GM20431 (cell line): ENCODE measurements around the gene PARP3.

Experiments used
- in situ Hi-C: fragments of 300-500 bp; cut with MseI, MboI; formaldehyde crosslinking; loops from one replicate; pipeline ENCODE4 v1.15.0; 2020; ENCODE audit warnings: low sequenced_read_pairs; ENCODE audit not compliant: unreplicated experiment

PARP3 gene

DNA sequence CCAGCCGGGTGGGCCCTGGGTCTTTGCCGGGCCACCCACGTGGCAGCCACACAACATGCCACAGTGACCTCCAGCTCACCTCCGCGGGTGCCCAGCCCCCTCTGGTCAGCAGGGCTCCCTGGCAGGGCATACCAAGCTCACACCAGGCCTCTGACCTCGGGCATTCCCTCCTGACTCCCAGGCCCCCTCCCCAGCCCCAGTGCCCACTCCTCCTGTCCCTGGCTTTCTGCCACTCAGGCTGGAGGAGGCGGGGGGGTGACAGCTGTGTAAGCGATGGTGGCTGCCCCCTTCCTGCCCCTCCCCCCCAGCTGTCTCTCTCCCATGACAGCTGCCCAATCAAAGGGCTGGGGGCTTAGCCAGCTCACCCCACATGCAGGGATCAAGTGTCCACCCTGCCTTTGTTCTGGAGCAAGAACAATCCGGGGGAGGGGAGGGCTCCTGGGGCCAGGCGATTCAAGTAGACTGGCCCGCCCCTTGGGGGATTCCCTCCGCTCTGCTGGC is 21.8 kb downstream of the PARP3 start:
- in situ Hi-C loops, result no loop called here

DNA sequence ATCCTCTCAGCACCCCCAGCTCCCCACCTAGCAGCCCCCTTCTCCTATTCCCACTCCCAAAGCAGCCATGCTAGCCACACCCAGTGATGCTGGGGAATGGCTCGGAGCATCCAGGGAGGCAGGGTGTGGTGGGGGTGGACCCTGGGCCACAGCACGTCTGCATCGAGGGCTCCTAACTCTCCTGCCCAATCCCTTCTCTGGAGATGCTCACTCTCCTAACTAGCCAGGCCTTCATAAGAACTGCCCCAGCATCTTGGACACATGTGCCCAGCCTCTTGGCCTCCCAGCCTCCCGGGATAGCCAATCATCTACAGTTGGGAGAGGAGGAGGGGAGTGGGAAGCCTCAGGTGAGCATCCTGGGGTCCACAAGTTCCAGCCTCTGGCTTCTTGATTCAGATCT is 22.4 kb downstream of the PARP3 start:
- in situ Hi-C loops, result no loop called here

DNA sequence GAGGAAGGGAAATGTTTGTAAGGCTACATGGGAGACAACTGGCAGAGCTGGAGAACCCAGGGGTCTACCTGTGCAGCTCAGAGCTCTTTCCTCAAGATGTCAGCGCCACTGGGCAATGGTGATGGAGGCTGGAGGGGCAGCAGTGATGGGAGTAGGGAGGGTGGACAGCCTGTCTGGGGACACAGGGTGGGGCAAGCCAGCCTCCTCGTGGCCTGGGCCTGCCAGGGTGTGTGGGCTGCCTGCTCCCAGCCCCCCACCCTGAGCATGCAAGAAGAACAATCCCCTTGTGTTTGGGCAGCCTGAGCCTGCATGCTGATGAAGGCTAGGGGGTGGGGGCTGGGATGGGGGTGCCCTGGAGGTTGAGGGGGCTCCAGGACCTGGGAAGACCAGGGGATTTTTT is 23.9 kb downstream of the PARP3 start:
- in situ Hi-C loops, result no loop called here

DNA sequence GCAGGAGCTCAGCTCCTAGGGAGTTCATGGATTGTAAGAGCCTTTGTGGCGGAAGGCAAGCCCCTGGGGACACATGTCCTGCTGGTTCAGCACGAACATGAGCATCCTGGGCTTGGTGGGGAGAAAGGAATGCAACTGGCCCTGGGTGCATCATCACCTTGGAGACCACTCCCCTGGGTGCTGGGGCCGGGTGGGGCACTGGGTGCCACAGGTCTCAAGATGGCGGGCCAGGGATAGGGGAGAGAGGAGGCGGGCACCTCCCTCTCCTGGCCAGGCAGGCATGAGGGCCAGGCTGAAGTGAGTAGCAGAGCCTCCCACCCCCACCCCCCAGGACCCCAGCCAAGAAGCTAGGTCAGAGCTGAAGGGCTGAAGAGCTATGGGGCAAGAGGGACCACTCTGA is 24.3 kb downstream of the PARP3 start:
- in situ Hi-C loops, result no loop called here

DNA sequence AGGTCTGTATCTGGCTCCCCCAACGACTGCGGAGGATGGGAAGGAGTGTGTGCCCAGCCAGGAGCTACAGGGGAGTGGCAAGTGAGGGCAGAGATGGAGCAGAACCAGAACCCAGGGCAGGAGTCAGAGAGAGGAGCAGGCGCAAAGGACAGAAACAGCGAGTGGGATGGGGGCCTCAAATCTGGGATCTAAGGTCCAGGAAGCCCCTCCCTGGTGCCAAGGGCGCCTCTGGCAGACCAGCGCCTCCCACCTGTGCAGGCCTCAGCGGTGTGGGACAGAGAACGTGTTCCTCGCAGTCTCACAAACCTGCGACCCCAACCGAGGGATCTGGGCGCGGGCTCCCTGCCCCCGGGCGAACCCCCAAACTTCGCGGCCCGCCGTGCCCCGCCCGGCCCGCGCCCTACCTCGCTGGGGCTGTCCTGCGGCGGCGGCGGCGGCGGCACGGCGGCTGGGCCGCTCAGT is 24.8 kb downstream of the PARP3 start:
- in situ Hi-C loops, result no loop called here

DNA sequence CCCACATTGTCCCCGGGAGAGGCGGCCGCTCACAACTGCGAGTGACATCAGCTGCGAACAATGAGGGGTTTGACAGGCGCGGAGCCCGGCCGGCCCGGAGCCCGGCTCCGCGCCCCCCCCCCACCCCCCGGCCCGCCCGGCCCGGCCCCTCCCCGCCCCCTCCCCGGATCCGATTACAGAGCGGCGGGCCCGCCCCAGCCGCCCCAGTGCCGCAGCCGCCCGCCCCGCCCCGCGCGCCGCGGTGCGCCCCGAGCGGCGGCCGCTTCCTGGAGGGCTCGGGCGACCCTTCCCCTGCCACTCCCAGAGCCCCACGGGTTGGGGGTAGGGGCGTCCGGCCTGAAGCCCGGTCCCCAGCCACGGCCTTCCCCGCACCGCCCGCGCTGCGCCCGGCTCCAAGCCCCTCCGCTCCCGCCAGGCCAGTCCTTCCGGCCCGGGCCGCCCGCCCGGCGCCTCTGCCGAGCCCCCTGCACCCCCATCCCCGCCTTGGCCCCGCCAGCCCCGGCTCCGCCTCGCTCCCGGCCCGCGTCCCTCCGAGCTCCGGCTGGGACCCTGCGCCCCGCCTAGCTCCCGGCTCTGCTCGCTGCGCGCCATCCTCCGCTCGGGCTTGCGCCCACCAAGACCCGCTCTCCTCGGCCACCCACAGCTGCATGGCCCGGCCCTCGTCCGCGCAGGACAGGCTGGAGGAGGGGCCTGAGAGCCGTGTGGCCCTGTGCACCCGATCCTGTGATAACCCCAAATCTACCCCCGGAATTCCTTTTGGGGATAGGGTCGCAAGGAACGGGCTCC is 25.4 kb downstream of the PARP3 start, which contains the start of gene PCBP4:
Gene PCBP4 (minus strand): TSS at position 71 of the 786 bp plus-strand sequence. CDS start 6,214 bp downstream, outside the sequence.
- in situ Hi-C loops, result no loop called here

DNA sequence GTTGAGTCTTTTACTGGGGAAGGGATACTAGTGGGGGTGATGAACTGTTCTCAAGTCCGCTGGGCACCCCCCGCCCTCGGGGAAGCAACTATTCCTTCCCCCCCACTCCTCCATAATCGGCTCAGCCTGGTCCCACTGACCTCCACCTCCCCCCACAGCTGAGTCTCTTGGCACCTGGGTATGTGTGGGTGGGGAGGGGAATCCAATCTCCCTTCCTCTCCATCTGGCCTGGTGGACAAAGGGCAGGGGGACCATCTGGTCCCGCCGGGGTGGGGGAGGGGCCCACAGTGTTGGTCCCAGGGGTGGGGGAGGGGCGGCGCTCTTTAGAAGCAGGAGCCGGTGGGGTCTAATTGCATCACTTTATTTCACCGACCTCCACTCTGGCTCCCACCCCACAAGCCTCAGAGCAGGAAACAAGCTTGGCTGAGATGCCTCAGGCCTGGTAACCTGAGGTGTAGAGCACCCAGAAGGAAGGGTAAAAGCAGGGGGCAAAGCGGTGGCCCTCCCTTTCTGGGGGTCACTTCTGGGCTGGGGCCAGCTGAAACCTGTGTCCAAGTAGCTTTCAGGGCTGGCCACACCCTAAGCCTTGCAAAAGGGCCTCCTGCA is 26.1 kb downstream of the PARP3 start:
- in situ Hi-C loops, result no loop called here

DNA sequence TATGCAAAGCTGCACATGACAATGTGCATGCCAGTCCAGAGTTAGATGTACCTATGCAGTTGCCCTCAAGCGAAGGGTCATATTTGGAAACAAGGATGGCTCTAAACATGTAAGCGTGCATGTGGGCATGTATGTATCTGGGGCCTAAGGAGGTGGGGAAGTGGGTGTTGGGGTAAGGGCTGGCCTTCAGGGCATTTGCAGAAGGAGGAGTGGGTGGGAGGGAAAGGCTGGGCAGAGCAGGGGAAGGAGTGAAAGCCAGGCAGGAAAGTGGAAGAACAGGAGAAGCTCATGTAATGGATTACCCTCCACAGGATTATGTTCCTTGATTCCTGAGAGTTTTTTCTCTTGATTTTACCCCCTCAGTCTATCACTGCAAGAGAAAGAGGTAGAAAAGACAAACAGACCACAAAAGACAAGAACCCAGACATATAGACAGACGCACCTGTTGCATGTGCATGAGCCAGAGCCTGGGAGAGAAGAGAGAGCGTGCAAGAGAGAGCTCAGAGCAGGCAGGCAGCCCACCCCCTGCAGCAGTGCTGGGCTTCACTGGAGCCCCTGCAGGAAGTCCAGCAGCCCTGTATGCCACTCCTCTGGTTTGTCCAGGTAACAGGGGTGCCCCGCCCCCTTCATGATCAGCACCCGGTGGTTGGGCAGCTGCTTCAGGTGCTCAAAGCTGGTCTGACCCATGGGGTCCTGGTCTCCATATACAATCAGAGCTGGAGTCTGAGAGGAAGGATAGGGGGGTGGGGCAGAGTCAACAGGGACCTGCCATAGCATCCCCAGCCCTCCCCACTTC is 26.9 kb downstream of the PARP3 start:
- in situ Hi-C loops, result no loop called here

DNA sequence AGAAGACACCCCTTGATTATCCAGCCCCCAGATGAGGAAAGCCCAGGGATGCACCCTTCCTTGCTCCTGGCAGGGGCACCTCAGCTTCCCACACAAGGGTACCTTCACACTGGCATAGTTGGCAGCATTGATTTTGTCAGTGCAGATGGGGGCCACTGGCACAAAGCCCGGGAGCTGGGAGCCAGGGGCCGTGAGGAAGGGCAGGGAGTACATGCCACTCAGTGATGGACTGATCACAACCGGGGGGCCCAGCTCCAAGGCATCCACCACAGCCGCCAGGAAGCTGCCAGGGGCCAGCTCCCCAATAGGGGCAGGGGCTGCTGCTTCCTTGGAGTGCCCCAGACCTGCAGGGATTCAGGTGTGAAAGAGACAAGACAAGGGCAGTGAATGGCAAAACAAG is 27.7 kb downstream of the PARP3 start:
- in situ Hi-C loops, result no loop called here

DNA sequence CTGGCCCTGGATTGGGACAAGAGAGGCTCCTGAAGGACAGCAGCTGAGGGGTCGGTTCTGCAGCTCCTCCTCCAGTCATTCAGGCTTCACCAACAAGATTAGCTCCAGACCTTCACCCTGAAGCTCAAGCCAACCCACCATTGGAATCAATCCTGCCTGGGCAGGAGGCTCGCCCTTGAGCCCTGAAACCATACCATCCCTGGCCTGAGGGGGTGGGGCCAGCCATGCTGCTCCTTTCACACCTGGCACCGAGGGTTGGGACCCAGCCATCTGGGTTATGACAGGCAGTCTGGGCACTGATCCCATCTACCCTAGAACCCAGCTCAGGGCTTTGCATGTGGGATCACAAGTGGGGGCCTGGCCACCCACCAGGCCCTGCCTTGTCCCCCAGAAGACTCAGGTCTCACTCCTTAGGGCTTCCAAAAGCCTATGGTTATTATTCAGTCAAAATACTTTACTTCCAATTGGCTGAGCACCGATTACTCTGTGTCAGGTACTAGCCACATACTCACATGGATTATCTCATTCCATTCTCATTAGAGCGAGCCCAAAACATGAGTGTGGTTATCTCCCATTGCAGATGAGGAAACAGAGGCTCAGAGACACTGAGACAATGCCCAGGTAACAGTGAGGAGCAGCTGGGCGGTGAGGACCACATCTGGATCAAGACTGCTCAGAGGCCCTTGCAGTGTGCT is 28.6 kb downstream of the PARP3 start:
- in situ Hi-C loops, result no loop called here

DNA sequence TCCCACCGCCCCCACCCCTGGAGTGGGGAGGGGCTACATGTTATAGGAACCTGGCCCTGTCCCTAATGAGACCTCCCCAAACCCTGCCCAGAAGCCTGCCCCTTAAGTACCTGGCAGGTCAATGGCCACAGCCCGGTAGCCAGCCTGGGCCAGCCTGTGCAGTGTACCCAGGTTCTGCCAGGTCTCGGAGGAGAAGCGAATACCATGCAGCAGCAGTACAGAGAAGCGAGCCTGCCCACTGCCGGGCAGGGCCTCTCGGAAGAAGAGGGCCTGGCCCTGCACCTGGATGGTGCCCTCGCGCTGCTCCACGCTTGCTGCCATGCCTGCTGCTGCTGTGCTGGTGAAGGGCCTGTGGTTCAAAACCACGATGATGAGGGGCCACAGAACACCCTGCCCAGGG is 29.2 kb downstream of the PARP3 start:
- in situ Hi-C loops, result no loop called here

DNA sequence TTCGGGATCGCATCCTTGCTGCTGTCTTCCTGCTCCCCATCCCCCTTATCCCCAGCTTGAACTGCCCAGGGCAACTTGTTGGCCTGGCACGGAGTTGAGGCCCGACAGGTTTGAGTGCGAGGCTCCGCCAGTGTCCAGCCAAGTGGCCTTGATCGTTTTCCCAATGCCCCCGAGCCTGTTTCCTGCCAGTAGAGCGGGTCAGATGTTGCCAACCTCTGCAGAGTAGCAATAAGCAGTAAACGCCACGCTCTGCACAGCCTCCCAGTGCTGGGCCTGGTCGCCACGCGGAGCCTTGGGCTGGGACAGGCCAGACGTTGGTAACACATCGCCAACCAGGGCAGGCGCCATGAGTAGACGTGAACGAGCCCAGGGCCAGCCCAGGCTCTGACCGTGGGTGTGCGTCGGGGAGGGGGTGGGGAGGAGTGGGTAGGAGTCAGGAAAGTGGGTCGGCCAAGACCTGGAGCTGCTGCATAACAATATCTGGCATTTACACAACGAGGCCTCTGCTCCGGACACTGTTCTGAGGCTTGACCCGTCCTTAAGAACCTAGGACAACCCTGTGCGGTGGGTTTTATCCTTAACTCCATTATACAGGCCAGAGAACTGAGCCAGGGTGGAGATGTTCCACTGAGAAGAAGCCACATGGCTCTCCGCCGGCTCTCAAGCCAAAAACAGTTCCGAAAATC is 32.3 kb downstream of the PARP3 start:
- in situ Hi-C loops, result no loop called here

DNA sequence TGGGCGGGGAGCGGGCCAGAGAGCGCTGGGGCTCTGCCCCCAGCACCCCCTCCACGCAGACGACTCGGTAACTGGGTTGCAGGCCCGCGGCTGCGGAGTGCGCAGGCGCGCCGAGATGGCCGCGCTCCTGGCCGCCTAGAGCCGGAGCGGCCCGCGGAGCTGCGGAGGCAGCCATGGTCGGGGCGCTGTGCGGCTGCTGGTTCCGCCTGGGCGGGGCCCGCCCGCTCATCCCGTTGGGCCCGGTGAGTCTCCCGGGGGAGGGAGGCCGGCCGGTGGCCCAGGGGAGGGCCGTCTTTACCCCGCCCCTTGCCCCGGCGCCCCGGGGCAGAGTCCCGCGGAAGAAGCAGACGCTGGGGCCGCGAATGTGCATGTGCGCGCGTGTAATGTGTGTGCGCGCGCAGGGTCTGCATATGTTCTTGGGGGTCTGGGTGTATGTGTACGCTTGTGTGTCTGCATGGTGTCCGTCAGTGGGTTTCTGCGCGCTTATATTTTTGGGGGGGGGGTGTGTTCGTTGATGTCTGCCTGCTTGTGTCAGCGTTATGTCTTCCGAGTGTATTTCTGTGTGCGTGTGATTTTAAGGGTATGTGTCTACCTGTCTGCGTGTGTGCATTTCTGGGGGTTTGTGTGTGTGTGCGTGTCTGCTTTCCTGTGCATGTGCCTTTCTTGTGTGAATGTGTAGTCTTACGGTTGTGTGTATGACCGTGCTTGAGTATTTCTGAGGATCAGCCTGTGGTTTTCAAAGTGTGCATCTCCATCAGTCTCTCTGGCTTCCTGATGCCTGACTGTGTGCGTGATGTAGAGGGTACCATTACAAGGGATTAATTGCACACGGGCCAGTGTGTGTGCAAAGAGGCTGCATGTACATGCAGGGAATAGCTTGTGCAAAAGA is 33.0 kb downstream of the PARP3 start, which contains the start of gene ABHD14A:
Gene ABHD14A (plus strand): TSS at position 102 of the 889 bp plus-strand sequence. CDS start 72 bp downstream, at position 174.
- in situ Hi-C loops, result no loop called here

DNA sequence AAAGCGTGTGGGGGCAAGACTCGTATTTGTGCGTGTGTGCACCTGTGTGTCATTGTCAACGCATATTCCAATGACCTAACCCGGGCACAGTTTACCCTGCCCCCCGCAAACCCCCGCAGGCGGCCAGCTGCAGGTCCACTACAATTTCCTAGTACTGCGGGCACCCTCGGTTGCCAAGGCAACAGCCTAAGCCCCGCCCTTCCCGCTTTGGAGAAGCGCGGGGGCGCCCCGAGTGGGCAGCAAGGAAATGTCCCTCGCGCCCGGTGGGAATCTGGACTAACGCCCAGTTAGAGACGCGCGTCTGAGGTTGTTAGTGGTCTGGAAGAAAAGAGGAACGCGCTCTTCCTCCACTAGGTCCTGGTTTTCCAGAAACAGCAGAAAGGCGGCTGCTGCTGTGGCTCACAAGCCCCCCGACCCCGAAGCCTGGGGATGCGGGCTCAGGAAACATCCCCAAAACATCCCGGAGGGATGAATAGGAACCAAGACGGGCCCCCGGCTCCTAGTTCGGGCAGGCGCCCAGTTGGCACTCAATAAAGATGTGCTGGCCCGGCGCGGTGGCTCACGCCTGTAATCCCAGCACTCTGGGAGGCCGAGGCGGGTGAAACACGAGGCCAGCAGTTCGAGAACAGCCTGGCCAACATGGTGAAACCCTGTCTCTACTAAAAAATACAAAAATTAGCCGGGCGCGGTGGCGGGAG is 33.8 kb downstream of the PARP3 start:
- in situ Hi-C loops, result no loop called here

DNA sequence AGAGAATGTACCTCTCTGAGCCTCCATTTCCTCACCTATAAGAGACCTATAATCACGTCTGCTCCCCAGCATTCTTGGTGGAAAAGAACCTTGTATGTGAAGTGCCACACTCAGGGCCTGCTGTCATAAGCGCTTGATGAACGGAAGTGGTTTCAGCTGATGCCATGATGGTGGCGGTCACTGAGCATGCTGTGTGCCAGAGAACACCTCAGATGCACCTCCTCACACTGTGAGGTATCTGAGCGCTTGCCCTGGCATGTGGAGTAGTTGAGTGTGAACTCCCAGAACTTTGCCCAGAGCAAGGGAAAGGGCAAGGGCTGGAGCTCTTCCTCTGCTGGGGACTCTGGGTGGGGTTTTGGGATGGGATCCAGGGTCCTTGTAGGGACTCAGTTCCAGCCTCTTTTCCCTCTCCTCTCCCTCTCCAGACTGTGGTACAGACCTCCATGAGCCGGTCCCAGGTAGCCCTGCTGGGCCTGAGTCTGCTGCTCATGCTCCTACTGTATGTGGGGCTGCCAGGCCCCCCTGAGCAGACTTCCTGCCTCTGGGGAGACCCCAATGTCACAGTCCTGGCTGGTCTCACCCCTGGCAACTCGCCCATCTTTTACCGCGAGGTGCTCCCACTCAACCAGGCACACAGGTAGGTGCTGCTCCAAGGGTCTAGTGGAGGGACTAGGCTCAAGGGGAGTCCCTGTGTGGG is 35.4 kb downstream of the PARP3 start:
- in situ Hi-C loops, result no loop called here

DNA sequence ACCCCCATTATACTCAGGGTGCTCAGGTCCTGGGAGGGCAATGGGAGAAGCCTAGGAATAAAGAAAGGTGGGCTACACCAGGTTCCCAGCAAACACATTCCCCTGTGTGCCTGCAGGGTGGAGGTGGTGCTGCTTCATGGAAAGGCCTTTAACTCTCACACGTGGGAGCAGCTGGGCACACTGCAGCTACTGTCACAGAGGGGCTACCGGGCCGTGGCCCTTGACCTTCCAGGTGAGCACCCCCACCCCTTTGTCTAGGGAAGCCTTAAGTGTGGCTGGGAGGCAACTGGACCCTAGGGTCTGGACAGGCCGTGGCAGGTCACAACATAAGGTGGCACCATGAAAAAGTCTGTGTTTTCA is 36.0 kb downstream of the PARP3 start:
- in situ Hi-C loops, result no loop called here

DNA sequence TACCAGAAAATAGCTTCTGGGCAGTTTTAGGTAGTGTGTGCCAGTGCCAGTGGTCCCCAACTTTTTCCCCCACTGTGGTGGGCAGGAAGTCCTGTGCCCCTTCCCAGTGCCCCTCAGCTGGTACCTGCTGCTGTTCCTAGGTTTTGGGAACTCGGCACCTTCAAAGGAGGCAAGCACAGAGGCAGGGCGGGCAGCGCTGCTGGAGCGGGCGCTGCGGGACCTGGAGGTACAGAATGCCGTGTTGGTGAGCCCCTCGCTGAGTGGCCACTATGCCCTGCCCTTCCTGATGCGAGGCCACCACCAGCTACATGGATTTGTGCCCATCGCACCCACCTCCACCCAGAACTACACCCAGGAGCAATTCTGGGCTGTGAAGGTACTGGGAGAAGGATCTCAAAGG is 38.1 kb downstream of the PARP3 start:
- in situ Hi-C loops, result no loop called here
